H9 (cell line): Measurements from ENCODE around the gene UBE4A. TPM values are rescaled to one million over a fixed set of nuclear protein-coding genes. Genes with fewer than 3 reads are reported as not detected.
A peak's percentile ranks its signal among the peaks of the same experiment; 100 is the strongest.

Experiments used
- DNase-seq: peaks from one replicate; pipeline ENCODE4 v3.0.0-alpha.2; 2017
- H2AFZ ChIP-seq: one replicate; pipeline ENCODE4 v1.6.1; 2013; ENCODE audit warnings: mild to moderate bottlenecking, low read length, control low read depth, moderate library complexity
- H2AK5ac ChIP-seq: 2 replicates; pipeline ENCODE4 v1.6.1; 2013; ENCODE audit warnings: low read length, control low read depth, mixed read lengths; ENCODE audit not compliant: insufficient read length
- H2BK120ac ChIP-seq: one replicate; pipeline ENCODE4 v1.6.1; 2013; ENCODE audit warnings: low read depth, mild to moderate bottlenecking, low read length, control low read depth, inconsistent platforms; ENCODE audit not compliant: poor library complexity, severe bottlenecking
- H2BK12ac ChIP-seq: 2 replicates; pipeline ENCODE4 v1.6.1; 2013; ENCODE audit warnings: low read length, control low read depth, mixed read lengths, low read depth; ENCODE audit not compliant: insufficient read length
- H2BK15ac ChIP-seq: 2 replicates; pipeline ENCODE4 v1.6.1; 2013; ENCODE audit warnings: low read depth, low read length, control low read depth
- H2BK20ac ChIP-seq: one replicate; pipeline ENCODE4 v1.6.1; 2013; ENCODE audit warnings: low read depth, mild to moderate bottlenecking, low read length, control low read depth, inconsistent platforms; ENCODE audit not compliant: poor library complexity, severe bottlenecking
- H2BK5ac ChIP-seq: 2 replicates; pipeline ENCODE4 v1.6.1; 2013; ENCODE audit warnings: low read length, control low read depth, mixed read lengths; ENCODE audit not compliant: insufficient read length
- H3K14ac ChIP-seq: 2 replicates; pipeline ENCODE4 v1.6.1; 2013; ENCODE audit warnings: low read length, control low read depth; ENCODE audit not compliant: insufficient read depth
- H3K18ac ChIP-seq: 2 replicates; pipeline ENCODE4 v1.6.1; 2013; ENCODE audit warnings: low read depth, mild to moderate bottlenecking, mixed read lengths, low read length, control low read depth; ENCODE audit not compliant: insufficient read length
- H3K23ac ChIP-seq: 2 replicates; pipeline ENCODE4 v1.6.1; 2013; ENCODE audit warnings: low read length, control low read depth, mixed read lengths, low read depth; ENCODE audit not compliant: insufficient read length
- H3K23me2 ChIP-seq: 2 replicates; pipeline ENCODE4 v1.6.1; 2013; ENCODE audit warnings: low read depth, mild to moderate bottlenecking, mixed read lengths, low read length, control low read depth; ENCODE audit not compliant: insufficient read length, poor library complexity, severe bottlenecking
- H3K27ac ChIP-seq: 2 replicates; pipeline ENCODE4 v1.5.1; 2013; ENCODE audit warnings: low read length, control low read depth, mixed read lengths, low read depth; ENCODE audit not compliant: insufficient read length
- H3K27me3 ChIP-seq: 2 replicates; pipeline ENCODE4 v1.6.1; 2013; ENCODE audit warnings: low read length, control low read depth, inconsistent platforms; ENCODE audit not compliant: insufficient read depth
- H3K4ac ChIP-seq: 2 replicates; pipeline ENCODE4 v1.6.1; 2013; ENCODE audit warnings: low read depth, mild to moderate bottlenecking, control low read depth, inconsistent platforms, low read length, moderate library complexity
- H3K4me1 ChIP-seq: 2 replicates; pipeline ENCODE4 v1.6.1; 2013; ENCODE audit warnings: low read length, control low read depth, inconsistent platforms; ENCODE audit not compliant: insufficient read depth
- H3K4me2 ChIP-seq: 2 replicates; pipeline ENCODE4 v1.6.1; 2013; ENCODE audit warnings: low read length, control low read depth, mixed read lengths; ENCODE audit not compliant: insufficient read length, insufficient read depth
- H3K56ac ChIP-seq: 2 replicates; pipeline ENCODE4 v1.6.1; 2013; ENCODE audit warnings: low read depth, mild to moderate bottlenecking, mixed read lengths, low read length, control low read depth; ENCODE audit not compliant: insufficient read length
- H3K79me1 ChIP-seq: 2 replicates; pipeline ENCODE4 v1.6.1; 2013; ENCODE audit warnings: low read depth, mild to moderate bottlenecking, moderate library complexity, low read length, control low read depth, inconsistent platforms; ENCODE audit not compliant: insufficient read depth, poor library complexity, severe bottlenecking
- H3K79me2 ChIP-seq: 2 replicates; pipeline ENCODE4 v1.6.1; 2013; ENCODE audit warnings: low read length, control low read depth, inconsistent platforms; ENCODE audit not compliant: insufficient read depth
- H3K9ac ChIP-seq: 2 replicates; pipeline ENCODE4 v1.6.1; 2013; ENCODE audit warnings: low read length, control low read depth, mixed read lengths; ENCODE audit not compliant: insufficient read length; ENCODE audit errors: extremely low read depth
- H3K9me3 ChIP-seq: one replicate; pipeline ENCODE4 v1.6.1; 2013; ENCODE audit warnings: low read depth, low read length, inconsistent platforms; ENCODE audit not compliant: control insufficient read depth
- H3T11ph ChIP-seq: one replicate; pipeline ENCODE4 v1.6.1; 2013; ENCODE audit warnings: mild to moderate bottlenecking, low read length, control low read depth, inconsistent platforms
- H4K20me1 ChIP-seq: one replicate; pipeline ENCODE4 v1.6.1; 2013; ENCODE audit not compliant: control insufficient read depth, insufficient read length, insufficient read depth
- H4K5ac ChIP-seq: 2 replicates; pipeline ENCODE4 v1.6.1; 2013; ENCODE audit warnings: low read depth, mild to moderate bottlenecking, mixed read lengths, low read length, control low read depth; ENCODE audit not compliant: insufficient read length
- H4K8ac ChIP-seq: replicated peaks from 2 replicates; pipeline ENCODE4 v1.6.1; 2013; ENCODE audit warnings: low read length, control low read depth, mixed read lengths, low read depth; ENCODE audit not compliant: insufficient read length
- H4K91ac ChIP-seq: 2 replicates; pipeline ENCODE4 v1.6.1; 2013; ENCODE audit warnings: low read depth, mild to moderate bottlenecking, moderate library complexity, mixed read lengths, low read length, control low read depth; ENCODE audit not compliant: insufficient read length
- H3K27ac Mint-ChIP-seq, 3 experiments: 2 replicates in 2 of 3; 3 replicates in 1 of 3; pipeline ENCODE4 v1.8.0; 2020 to 2021; ENCODE audit warnings: mixed read lengths in 3 of 3, mild to moderate bottlenecking in 1 of 3, moderate library complexity in 1 of 3
- H3K27me3 Mint-ChIP-seq: 2 replicates; pipeline ENCODE4 v1.8.0; 2021; ENCODE audit warnings: low read depth, mild to moderate bottlenecking, moderate library complexity, mixed read lengths
- H3K36me3 Mint-ChIP-seq, 3 experiments: 2 replicates in 2 of 3; 3 replicates in 1 of 3; pipeline ENCODE4 v1.8.0; 2020 to 2021; ENCODE audit warnings: low read depth in 3 of 3, mixed read lengths in 3 of 3; ENCODE audit not compliant: insufficient read depth in 1 of 3
- H3K4me1 Mint-ChIP-seq, 2 experiments: 2 replicates each; pipeline ENCODE4 v1.8.0; 2020; ENCODE audit warnings: mixed read lengths in 2 of 2
- H3K4me3 Mint-ChIP-seq, 2 experiments: 2 replicates in 1 of 2; 3 replicates in 1 of 2; pipeline ENCODE4 v1.8.0; 2020 to 2021; ENCODE audit warnings: mild to moderate bottlenecking in 2 of 2, mixed read lengths in 2 of 2, moderate library complexity in 1 of 2
- H3K9me3 Mint-ChIP-seq, 2 experiments: 2 replicates in 1 of 2; 3 replicates in 1 of 2; pipeline ENCODE4 v1.8.0; 2020; ENCODE audit warnings: mild to moderate bottlenecking in 2 of 2, mixed read lengths in 2 of 2, moderate library complexity in 1 of 2
- WGBS: extraction: QIAGEN DNeasy Blood & Tissue Kit; methylation state at CpG from one replicate; pipeline ENCODE4 v1.1.7; 2013; ENCODE audit warnings: missing lambda C conversion rate, low lambda C conversion rate, mixed read lengths; ENCODE audit not compliant: insufficient read length; ENCODE audit errors: extremely low coverage; 5-methylcytosine and 5-hydroxymethylcytosine counted together
- total RNA-seq: library from RNA; stranded (reverse); gene quantifications from 2 replicates; pipeline ENCODE4 v1.2.1, GENCODE V29; 2021
- TF ChIP-seq, protein P1 (sequence below): fragments of 200-600 bp; sonication (generic); conservative IDR thresholded peaks from 3 replicates; pipeline ENCODE4 v1.8.0; 2021; ENCODE audit warnings: antibody characterized with exemption, mild to moderate bottlenecking

UBE4A gene
- total RNA-seq, 1 experiment from 2014 or later = 33.7 TPM

DNA sequence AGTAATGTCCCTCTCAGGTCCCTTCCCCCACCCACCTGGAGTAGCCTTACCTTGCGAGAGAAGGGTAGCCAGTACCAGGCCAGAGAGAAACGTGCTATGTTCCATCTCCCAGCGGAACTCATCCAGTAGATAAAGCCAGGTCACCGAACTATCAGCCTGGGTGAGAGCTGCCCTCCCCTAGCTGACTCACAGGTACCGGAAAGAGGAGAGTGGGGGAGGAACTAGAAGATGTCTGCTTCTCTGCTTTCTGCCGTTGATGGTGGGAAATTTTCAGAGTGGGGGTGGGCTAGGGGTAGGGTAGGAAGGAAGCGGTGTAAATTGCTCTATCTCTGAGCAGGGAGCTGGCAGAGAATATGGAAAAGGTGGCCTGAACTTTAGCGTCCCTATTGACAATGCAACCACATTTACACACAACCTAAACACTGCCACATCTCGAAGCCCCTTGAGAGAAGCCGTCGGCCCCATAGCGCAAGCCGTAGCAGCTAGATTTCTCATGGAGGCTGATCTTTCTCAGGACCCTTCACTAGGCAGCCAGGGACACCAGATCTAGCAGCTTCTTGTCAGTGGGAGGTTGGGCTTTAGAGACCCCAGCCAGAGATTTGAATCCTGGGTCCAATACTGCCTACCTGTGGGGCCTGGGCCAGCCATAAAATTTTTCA is 16.8 kb upstream of the UBE4A start, which contains the start of gene CD3D:
Gene CD3D, minus strand, starts transcription at position 203 of the 659 bp plus-strand sequence. Its CDS starts 98 bp downstream, at position 105.
- H3K4me1 ChIP-seq = no peaks in the 10 kb centered on the region
- no peaks in the 10 kb centered on the region for H3K79me2 ChIP-seq
- no peak within 1 kb of the TSS for H3K18ac ChIP-seq
- H4K8ac ChIP-seq = no peak within 1 kb of the TSS
- no peak within 1 kb of the TSS for H2BK5ac ChIP-seq
- no peaks in the 10 kb centered on the region for H3K23me2 ChIP-seq
- no peak within 1 kb of the TSS for H2BK12ac ChIP-seq
- no peak within 1 kb of the TSS for H3K9ac ChIP-seq
- H3K27ac ChIP-seq = no peak within 1 kb of the TSS
- TF ChIP-seq, protein P1, sequence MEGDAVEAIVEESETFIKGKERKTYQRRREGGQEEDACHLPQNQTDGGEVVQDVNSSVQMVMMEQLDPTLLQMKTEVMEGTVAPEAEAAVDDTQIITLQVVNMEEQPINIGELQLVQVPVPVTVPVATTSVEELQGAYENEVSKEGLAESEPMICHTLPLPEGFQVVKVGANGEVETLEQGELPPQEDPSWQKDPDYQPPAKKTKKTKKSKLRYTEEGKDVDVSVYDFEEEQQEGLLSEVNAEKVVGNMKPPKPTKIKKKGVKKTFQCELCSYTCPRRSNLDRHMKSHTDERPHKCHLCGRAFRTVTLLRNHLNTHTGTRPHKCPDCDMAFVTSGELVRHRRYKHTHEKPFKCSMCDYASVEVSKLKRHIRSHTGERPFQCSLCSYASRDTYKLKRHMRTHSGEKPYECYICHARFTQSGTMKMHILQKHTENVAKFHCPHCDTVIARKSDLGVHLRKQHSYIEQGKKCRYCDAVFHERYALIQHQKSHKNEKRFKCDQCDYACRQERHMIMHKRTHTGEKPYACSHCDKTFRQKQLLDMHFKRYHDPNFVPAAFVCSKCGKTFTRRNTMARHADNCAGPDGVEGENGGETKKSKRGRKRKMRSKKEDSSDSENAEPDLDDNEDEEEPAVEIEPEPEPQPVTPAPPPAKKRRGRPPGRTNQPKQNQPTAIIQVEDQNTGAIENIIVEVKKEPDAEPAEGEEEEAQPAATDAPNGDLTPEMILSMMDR = no peak
- H3K4me2 ChIP-seq = no peak within 1 kb of the TSS
- H3K79me1 ChIP-seq = no peaks in the 10 kb centered on the region
- no peak within 1 kb of the TSS for H4K5ac ChIP-seq
- DNase-seq = no peak
- no peaks in the 10 kb centered on the region for H3K9me3 ChIP-seq
- no CpG with 5 or more reads among the region's 13 CpGs for WGBS
- no peak within 1 kb of the TSS for H3K4ac ChIP-seq
- no peak within 1 kb of the TSS for H2AK5ac ChIP-seq
- Mint-ChIP-seq H3K36me3 (no peaks in the 10 kb centered on the region), H3K27me3 (peaks cover 54% of the 10 kb centered on the region), H3K4me3 (no peak within 1 kb of the TSS), H3K4me1 (peaks cover 2 to 3% of the 10 kb centered on the region in 2 experiments; a peak in 1 of 4 replicates), H3K9me3 (no peaks in the 10 kb centered on the region), H3K27ac (no peak within 1 kb of the TSS; a peak in 1 of 7 replicates)
- no peak within 1 kb of the TSS for H3T11ph ChIP-seq
- H3K27me3 ChIP-seq = no peaks in the 10 kb centered on the region
- no peak within 1 kb of the TSS for H2BK120ac ChIP-seq
- no peak within 1 kb of the TSS for H2AFZ ChIP-seq
- H3K23ac ChIP-seq = no peak within 1 kb of the TSS
- no peak within 1 kb of the TSS for H3K56ac ChIP-seq
- peak within 1 kb of the TSS; percentile 49; the same call in 1 of the 2 replicates for H3K14ac ChIP-seq
- no peak within 1 kb of the TSS for H2BK20ac ChIP-seq
- no peaks in the 10 kb centered on the region for H4K20me1 ChIP-seq
- no peak within 1 kb of the TSS for H4K91ac ChIP-seq
- H2BK15ac ChIP-seq = no peak within 1 kb of the TSS
